ENCODE data around the gene GUSB. TPM values are rescaled to one million over a fixed set of nuclear protein-coding genes. Genes with fewer than 3 reads are reported as not detected.

The GUSB gene
- total and polyA plus RNA-seq, 10 of the 15 experiments (the other 5 are each of a cell fraction or from before 2014, with no cell fraction given): 9.8 to 71.2 (median 45.4) TPM

DNA sequence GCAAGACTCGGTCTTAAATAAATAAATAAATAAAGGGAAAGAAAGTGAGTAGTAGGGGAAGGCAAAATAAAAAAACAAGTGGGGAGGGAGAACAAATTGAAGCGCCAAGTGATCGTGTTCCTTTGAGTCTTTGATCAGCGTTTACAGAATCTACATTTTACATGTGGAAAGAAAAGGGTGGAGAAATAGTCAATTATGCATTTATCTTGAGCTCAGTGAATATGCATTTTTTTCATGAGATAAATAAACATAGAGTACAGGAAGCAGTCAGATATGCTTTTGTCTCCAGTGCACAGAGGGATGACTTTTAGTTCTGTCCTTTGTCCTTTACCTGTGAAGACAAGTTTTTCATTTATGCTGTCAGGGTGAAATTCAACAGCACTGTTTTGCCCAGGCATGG, 6.1 kb upstream of the GUSB start (continued):
- TF ChIP-seq RELB (IDR thresholded peaks at IDR 0.05; ENCODE audit: low read depth) (no peak), ATF3 (IDR thresholded peaks at IDR 0.05; ENCODE audit: borderline replicate concordance, extremely low read depth, low read depth, low read length) (no peak)

DNA sequence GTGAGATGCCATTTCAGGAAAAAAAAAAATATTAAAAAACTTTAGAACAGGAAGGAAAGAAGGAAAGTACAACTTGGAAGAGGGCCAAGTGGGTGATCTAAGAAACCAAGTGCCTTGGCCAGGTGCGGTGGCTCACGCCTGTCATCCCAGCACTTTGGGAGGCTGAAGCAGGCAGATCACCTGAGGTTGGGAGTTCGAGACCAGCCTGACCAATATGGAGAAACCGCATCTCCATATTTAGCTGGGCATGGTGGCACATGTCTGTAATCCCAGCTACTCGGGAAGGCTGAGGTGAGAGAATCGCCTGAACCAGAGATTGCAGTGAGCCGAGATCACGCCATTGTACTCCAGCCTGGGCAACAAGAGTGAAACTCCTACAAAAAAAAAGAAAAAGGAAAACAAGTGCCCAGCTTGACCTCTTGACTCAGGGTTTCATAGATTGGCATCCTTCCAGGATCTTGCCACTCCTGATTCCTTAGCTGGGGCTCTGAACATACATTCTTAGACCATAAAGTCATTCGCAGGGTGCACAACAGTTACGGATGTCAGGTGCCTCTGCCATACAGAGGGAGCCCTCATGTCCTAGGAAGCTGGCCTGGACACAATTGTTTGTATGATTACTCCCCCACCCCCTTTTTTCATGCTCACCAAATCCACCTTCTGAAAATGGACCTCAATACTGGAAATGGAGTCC, 2.1 kb upstream of the GUSB start:
- ATAC-seq (no peak), FAIRE-seq (no peak), DNase-seq (ENCODE audit: low read depth, low spot score) (no peak)
- no peaks in the 10 kb centered on the region for H3K27me3 ChIP-seq (replicated peaks in 1 of 2; ENCODE audit: control insufficient read depth in 2 of 2, insufficient read depth in 2 of 2, low read length in 1 of 2)
- 92% methylated on average over 10 of the region's 10 CpGs for WGBS (ENCODE audit: insufficient coverage, insufficient replicate concordance, low lambda C conversion rate, missing lambda C conversion rate)
- H3K9ac ChIP-seq (ENCODE audit: control insufficient read depth, insufficient read depth, low read length): no peak overlapping the region
- ChIA-PET SMC1A (ENCODE audit: uncharacterized antibody, unreplicated experiment) (no interaction called here), RAD21 (ENCODE audit: unreplicated experiment) (no interaction called here), CTCF (interaction anchor here (1.2 kb wide), 1 partner anchor 144 kb away, joined by 4 read pairs; no protein-coding TSS in a partner anchor), POLR2A (no interaction called here)
- H4K20me1 ChIP-seq (ENCODE audit: control insufficient read depth, insufficient read depth): no peaks in the 10 kb centered on the region
- no TSS peak for BruUV-seq (replicated peaks)
- H3K9me3 ChIP-seq (replicated peaks; ENCODE audit: control insufficient read depth, insufficient read depth, low read length): no peaks in the 10 kb centered on the region
- no peak overlapping the region for H2AFZ ChIP-seq (ENCODE audit: control insufficient read depth, low read depth, low read length)
- peaks cover 24% of the 10 kb centered on the region for H3K79me2 ChIP-seq (ENCODE audit: control insufficient read depth, insufficient read depth, low read length)
- H3K27ac ChIP-seq (ENCODE audit: control insufficient read depth, insufficient read depth): no peak overlapping the region
- in situ Hi-C loops (cut with MboI): no loop called here
- H3K36me3 ChIP-seq (ENCODE audit: control insufficient read depth in 2 of 2, insufficient read depth in 2 of 2, low read length in 1 of 2): peaks cover 0 to 7% of the 10 kb centered on the region in 2 experiments; a peak in 2 of 4 replicates
- H3K4me2 ChIP-seq (ENCODE audit: control insufficient read depth, insufficient read depth): no peak overlapping the region
- intact Hi-C loops (cut with micrococcal nuclease; ENCODE audit: unreplicated experiment): loop anchor here (5.0 to 10.0 kb wide), 2 partner anchors 93 to 109 kb away; partner anchors contain the start of genes ASL and VKORC1L1
- no peak overlapping the region for H3K4me3 ChIP-seq
- no peaks in the 10 kb centered on the region; the same call in 1 of the 2 replicates for H3K4me1 ChIP-seq (ENCODE audit: control insufficient read depth, insufficient read depth, low read length)
- TF ChIP-seq ESRRA (IDR thresholded peaks at IDR 0.05; ENCODE audit: low read length) (no peak), ZBED1 (IDR thresholded peaks at IDR 0.05; ENCODE audit: borderline replicate concordance) (no peak), GABPA (IDR thresholded peaks at IDR 0.05; ENCODE audit: low read depth) (no peak), MEF2B (IDR thresholded peaks at IDR 0.05; ENCODE audit: partially characterized antibody, poor library complexity, severe bottlenecking) (no peak), SIX5 (IDR thresholded peaks at IDR 0.05; ENCODE audit: low read depth, low read length, severe bottlenecking) (no peak), SUPT20H (IDR thresholded peaks at IDR 0.05; ENCODE audit: borderline replicate concordance, control insufficient read depth, low read depth, low read length) (no peak), NFXL1 (IDR thresholded peaks at IDR 0.05; ENCODE audit: borderline replicate concordance) (no peak), FOXK2 (IDR thresholded peaks at IDR 0.05) (no peak), BACH1 (IDR thresholded peaks at IDR 0.05; ENCODE audit: borderline replicate concordance) (no peak), E2F8 (IDR thresholded peaks at IDR 0.05; ENCODE audit: low read depth, partially characterized antibody) (no peak), ETV6 (conservative IDR thresholded peaks at IDR 0.05 in 1 of 2, IDR thresholded peaks at IDR 0.05 in 1 of 2; ENCODE audit: borderline replicate concordance in 1 of 2, low read depth in 1 of 2) (no peak)

Data from GM12878 (cell line).